ENCODE data around the gene SLC5A2.

SLC5A2 gene

GRCh38 chr16:31530405-31530804 lies 47.5 kb downstream of the SLC5A2 start:
- no peak for DNase-seq (ENCODE audit: low read depth)
- TF ChIP-seq CTCF (IDR thresholded peaks at IDR 0.05; ENCODE audit: insufficient read depth, low read depth, low read length, missing control alignments) = no peak
- H3K4me3 ChIP-seq (ENCODE audit: low read depth, low read length) = no peak overlapping the region

- DNase-seq (ENCODE audit: low read depth) = no peak
Measured at GRCh38 chr16:31531096-31531495, 48.2 kb downstream of the SLC5A2 start.

GRCh38 chr16:31532120-31532519 lies 49.2 kb downstream of the SLC5A2 start:
- H3K4me3 ChIP-seq (ENCODE audit: low read depth, low read length) = no peak overlapping the region
- no peak for DNase-seq (ENCODE audit: low read depth)
- TF ChIP-seq CTCF (IDR thresholded peaks at IDR 0.05; ENCODE audit: insufficient read depth, low read depth, low read length, missing control alignments) = no peak

More at GRCh38 chr16:31531096-31531495, 48.2 kb downstream of the SLC5A2 start:
- H3K4me3 ChIP-seq (ENCODE audit: low read depth, low read length) = no peak overlapping the region
- TF ChIP-seq CTCF (IDR thresholded peaks at IDR 0.05; ENCODE audit: insufficient read depth, low read depth, low read length, missing control alignments) = no peak

- no peak overlapping the region for H3K4me3 ChIP-seq (ENCODE audit: low read depth, low read length)
- no peak for DNase-seq (ENCODE audit: low read depth)
- no peak for TF ChIP-seq CTCF (IDR thresholded peaks at IDR 0.05; ENCODE audit: insufficient read depth, low read depth, low read length, missing control alignments)
Measured at GRCh38 chr16:31532896-31533295, 50.0 kb downstream of the SLC5A2 start.

GRCh38 chr16:31535737-31536136 lies 52.8 kb downstream of the SLC5A2 start:
- TF ChIP-seq CTCF (IDR thresholded peaks at IDR 0.05; ENCODE audit: insufficient read depth, low read depth, low read length, missing control alignments) = no peak
- no peak for DNase-seq (ENCODE audit: low read depth)
- H3K4me3 ChIP-seq (ENCODE audit: low read depth, low read length) = no peak overlapping the region

- no peak overlapping the region for H3K4me3 ChIP-seq (ENCODE audit: low read depth, low read length)
- no peak for DNase-seq (ENCODE audit: low read depth)
- TF ChIP-seq CTCF (IDR thresholded peaks at IDR 0.05; ENCODE audit: insufficient read depth, low read depth, low read length, missing control alignments) = no peak
Measured at GRCh38 chr16:31536804-31537361, 54.0 kb downstream of the SLC5A2 start.

Measured in GM12865 (cell line).